ENCODE measurements around the gene TMEM51. TPM values are rescaled to one million over a fixed set of nuclear protein-coding genes. Genes with fewer than 3 reads are reported as not detected.

TMEM51 gene
- total and polyA plus RNA-seq, 2 of the 4 experiments (the other 2 are of a cell fraction), result 2.7 to 10.2 TPM

DNA sequence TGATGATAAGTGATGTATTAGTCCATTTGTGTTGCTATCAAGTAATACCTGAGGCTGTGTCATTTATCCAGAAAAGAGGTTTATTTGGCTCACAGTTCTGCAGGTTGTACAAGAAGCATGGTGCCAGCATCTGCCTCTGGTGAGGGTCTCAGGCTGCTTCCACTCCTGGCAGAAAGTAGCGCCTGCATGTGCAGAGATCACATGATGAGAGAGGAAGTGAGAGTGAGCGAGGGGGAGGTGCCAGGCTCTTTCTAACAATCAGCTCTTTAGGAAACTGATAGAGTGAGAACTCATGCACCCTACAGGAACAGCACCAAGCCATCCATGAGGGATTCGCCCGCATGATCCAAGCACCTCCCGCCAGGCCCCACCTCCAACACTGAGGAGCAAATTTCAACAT, 91.3 kb downstream of the TMEM51 start:
- TF ChIP-seq, protein P1, sequence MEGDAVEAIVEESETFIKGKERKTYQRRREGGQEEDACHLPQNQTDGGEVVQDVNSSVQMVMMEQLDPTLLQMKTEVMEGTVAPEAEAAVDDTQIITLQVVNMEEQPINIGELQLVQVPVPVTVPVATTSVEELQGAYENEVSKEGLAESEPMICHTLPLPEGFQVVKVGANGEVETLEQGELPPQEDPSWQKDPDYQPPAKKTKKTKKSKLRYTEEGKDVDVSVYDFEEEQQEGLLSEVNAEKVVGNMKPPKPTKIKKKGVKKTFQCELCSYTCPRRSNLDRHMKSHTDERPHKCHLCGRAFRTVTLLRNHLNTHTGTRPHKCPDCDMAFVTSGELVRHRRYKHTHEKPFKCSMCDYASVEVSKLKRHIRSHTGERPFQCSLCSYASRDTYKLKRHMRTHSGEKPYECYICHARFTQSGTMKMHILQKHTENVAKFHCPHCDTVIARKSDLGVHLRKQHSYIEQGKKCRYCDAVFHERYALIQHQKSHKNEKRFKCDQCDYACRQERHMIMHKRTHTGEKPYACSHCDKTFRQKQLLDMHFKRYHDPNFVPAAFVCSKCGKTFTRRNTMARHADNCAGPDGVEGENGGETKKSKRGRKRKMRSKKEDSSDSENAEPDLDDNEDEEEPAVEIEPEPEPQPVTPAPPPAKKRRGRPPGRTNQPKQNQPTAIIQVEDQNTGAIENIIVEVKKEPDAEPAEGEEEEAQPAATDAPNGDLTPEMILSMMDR (conservative IDR thresholded peaks at IDR 0.05; ENCODE audit: low read depth, low read length), result no peak
- no peak for TF ChIP-seq MAZ (IDR thresholded peaks at IDR 0.05; ENCODE audit: borderline replicate concordance, low read depth, low read length)
- no peak for TF ChIP-seq NFE2L2 (IDR thresholded peaks at IDR 0.05; ENCODE audit: low read depth, low read length)
- no peak for TF ChIP-seq FOS (IDR thresholded peaks at IDR 0.05; ENCODE audit: low read depth, low read length)
- TF ChIP-seq RCOR1 (IDR thresholded peaks at IDR 0.05; ENCODE audit: insufficient replicate concordance, low read length), result no peak
- TF ChIP-seq RFX5 (IDR thresholded peaks at IDR 0.05; ENCODE audit: low read depth, low read length), result no peak
- no peak for TF ChIP-seq MAFK (IDR thresholded peaks at IDR 0.05; ENCODE audit: low read depth, low read length)
- no peak for TF ChIP-seq CHD1 (IDR thresholded peaks at IDR 0.05; ENCODE audit: low read depth, low read length)
- TF ChIP-seq, protein P2, sequence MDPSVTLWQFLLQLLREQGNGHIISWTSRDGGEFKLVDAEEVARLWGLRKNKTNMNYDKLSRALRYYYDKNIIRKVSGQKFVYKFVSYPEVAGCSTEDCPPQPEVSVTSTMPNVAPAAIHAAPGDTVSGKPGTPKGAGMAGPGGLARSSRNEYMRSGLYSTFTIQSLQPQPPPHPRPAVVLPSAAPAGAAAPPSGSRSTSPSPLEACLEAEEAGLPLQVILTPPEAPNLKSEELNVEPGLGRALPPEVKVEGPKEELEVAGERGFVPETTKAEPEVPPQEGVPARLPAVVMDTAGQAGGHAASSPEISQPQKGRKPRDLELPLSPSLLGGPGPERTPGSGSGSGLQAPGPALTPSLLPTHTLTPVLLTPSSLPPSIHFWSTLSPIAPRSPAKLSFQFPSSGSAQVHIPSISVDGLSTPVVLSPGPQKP (IDR thresholded peaks at IDR 0.05; ENCODE audit: borderline replicate concordance, low read depth, low read length), result no peak
- no peak for TF ChIP-seq MXI1 (IDR thresholded peaks at IDR 0.05; ENCODE audit: borderline replicate concordance, low read depth, low read length)
- TF ChIP-seq RAD21 (IDR thresholded peaks at IDR 0.05; ENCODE audit: low read length), result no peak
- no peak for TF ChIP-seq POLR2A (IDR thresholded peaks at IDR 0.05; ENCODE audit: low read depth, low read length)
- TF ChIP-seq SMC3 (IDR thresholded peaks at IDR 0.05; ENCODE audit: low read depth, low read length), result no peak
- TF ChIP-seq, protein P3, sequence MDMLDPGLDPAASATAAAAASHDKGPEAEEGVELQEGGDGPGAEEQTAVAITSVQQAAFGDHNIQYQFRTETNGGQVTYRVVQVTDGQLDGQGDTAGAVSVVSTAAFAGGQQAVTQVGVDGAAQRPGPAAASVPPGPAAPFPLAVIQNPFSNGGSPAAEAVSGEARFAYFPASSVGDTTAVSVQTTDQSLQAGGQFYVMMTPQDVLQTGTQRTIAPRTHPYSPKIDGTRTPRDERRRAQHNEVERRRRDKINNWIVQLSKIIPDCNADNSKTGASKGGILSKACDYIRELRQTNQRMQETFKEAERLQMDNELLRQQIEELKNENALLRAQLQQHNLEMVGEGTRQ (IDR thresholded peaks at IDR 0.05; ENCODE audit: low read depth, low read length), result no peak
- TF ChIP-seq CEBPB (IDR thresholded peaks at IDR 0.05; ENCODE audit: low read depth, low read length), result no peak
- no peak for TF ChIP-seq BHLHE40 (IDR thresholded peaks at IDR 0.05; ENCODE audit: low read depth, low read length)
- dilution Hi-C loops (cut with HindIII; ENCODE audit: low sequenced_read_pairs, unreplicated experiment), result no loop called here
- Histone ChIP-seq H3K23ac (ENCODE audit: low read depth, low read length) (no peak overlapping the region), H2BK120ac (ENCODE audit: low read depth, low read length) (no peak overlapping the region), H3K9me1 (ENCODE audit: insufficient read depth, low read length) (no peaks in the 10 kb centered on the region), H4K20me1 (ENCODE audit: insufficient read depth, low read length) (no peaks in the 10 kb centered on the region), H3K27ac (ENCODE audit: insufficient read depth, low read length) (no peak overlapping the region), H4K5ac (ENCODE audit: low read depth, low read length) (no peak overlapping the region), H3K9ac (ENCODE audit: low read depth, low read length) (no peak overlapping the region), H4K91ac (ENCODE audit: insufficient read depth, low read depth, low read length) (no peak overlapping the region), H2BK5ac (ENCODE audit: low read depth, low read length, poor library complexity, severe bottlenecking) (no peak overlapping the region), H3K9me3 (ENCODE audit: control insufficient read depth, insufficient read depth, low read length) (no peaks in the 10 kb centered on the region), H3K4me3 (ENCODE audit: insufficient read depth, low read depth, low read length) (no peak overlapping the region), H2BK20ac (ENCODE audit: low read depth, low read length) (no peak overlapping the region), H3K27me3 (ENCODE audit: control insufficient read depth, insufficient read depth, low read length) (peaks cover 12% of the 10 kb centered on the region), H2BK15ac (ENCODE audit: low read depth, low read length) (no peak overlapping the region), H3K18ac (ENCODE audit: low read depth, low read length) (no peak overlapping the region), H3K56ac (ENCODE audit: extremely low read depth, insufficient read depth, low read length) (no peak overlapping the region), H2AFZ (replicated peaks; ENCODE audit: low read length, poor library complexity) (no peak overlapping the region), H4K8ac (ENCODE audit: low read depth in 2 of 2, low read length in 2 of 2) (no peak overlapping the region), H2AK9ac (replicated peaks; ENCODE audit: low read depth, low read length, poor library complexity) (no peak overlapping the region), H3K14ac (replicated peaks; ENCODE audit: low read depth, low read length) (no peak overlapping the region), H2AK5ac (ENCODE audit: low read depth, low read length) (no peak overlapping the region), H3K36me3 (ENCODE audit: control insufficient read depth, insufficient read depth, low read length) (no peaks in the 10 kb centered on the region), H3K4me2 (ENCODE audit: low read depth, low read length) (no peak overlapping the region), H3K4ac (ENCODE audit: low read depth, low read length) (no peak overlapping the region), H3K79me1 (ENCODE audit: low read depth in 1 of 2, low read length in 2 of 2) (no peaks in the 10 kb centered on the region), H3K4me1 (ENCODE audit: control insufficient read depth, insufficient read depth, low read length) (peaks cover 8% of the 10 kb centered on the region; the same call in 1 of the 2 replicates)
- in situ Hi-C loops (cut with MboI; ENCODE audit: low sequenced_read_pairs), result no loop called here
- no peak for ATAC-seq (ENCODE audit: low read depth)
- no TSS peak for BruUV-seq (replicated peaks)
- POLR2A ChIA-PET (ENCODE audit: unreplicated experiment), result no interaction called here
- intact Hi-C loops (cut with micrococcal nuclease), result loop anchor here (5.0 kb wide), 1 partner anchor 33 kb away; no protein-coding TSS in a partner anchor
- no peak for DNase-seq
- CTCF ChIA-PET, result no interaction called here
- 100% methylated on average over 1 of the region's 5 CpGs; no CpG with 5 or more reads in 1 of the 2 experiments for WGBS, 2 experiments (ENCODE audit: extremely low coverage in 2 of 2, insufficient read length in 1 of 2)

Data from IMR-90 (cell line).